HTR-8/SVneo (cell line): ENCODE results near the gene TBC1D13.
"Not testable (repeated sequence)": the region's sequence is repeated elsewhere in the genome, so short reads cannot be mapped to it uniquely, and the experiment has no call there.

ENCODE experiments used
- DNase-seq: peaks from one replicate; pipeline ENCODE4 v3.0.0; 2011; ENCODE audit warnings: low spot score, mixed read lengths; ENCODE audit not compliant: insufficient read length
- FAIRE-seq: peaks from 2 replicates; lab custom pipeline; 2011; peaks lifted over from hg19 to GRCh38; lab: Jason Lieb, UNC

TBC1D13 gene

DNA sequence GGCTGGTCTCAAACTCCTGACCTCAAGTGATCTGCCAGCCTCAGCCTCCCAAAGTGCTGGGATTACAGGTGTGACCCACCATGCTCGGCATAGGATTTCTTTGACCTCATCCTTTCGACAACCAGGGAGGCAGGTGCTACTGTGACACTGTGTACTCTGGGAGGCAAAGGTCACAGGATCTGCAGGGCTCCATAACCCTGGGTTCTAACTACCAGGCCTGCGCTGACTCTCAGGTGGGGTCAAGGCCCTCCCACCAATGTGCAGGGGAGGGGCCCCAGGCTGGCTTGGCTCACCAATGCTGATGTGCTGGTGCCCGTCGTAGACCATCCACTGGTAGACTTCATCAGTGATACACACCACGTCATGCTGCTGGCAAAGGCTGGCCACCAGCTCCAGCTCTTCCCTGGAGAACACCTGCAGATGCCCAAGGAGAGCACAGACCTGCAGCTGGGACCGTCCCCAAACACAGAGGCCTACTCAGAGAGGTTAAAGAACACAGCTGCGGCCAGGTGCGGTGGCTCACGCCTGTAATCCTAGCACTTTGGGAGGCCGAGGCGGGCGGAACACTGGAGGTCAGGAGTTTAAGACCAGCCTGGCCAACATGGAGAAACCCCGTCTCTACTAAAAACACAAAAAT is 49.6 kb downstream of the TBC1D13 start:
- DNase-seq: no peak
- no peak for FAIRE-seq

DNA sequence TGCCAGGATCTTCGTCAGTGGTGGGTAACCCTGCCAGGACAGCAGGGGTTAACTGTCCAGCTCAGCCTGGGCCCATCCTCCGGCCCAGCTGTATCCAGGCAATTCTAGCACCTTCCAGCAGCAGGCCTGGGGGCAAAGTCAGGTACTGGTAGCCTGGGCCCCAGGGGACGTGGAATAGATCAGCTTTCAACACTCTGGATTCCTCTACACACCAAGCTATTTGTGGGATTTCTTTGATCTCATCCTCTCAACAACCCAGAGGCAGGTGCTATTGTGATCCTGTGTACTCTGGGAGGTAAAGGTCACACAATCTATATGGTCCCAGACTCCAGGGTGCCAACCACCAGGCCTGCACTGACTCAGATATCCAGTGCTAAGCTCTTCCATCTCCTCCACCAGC is 51.3 kb downstream of the TBC1D13 start:
- FAIRE-seq: no peak
- DNase-seq: no peak

DNA sequence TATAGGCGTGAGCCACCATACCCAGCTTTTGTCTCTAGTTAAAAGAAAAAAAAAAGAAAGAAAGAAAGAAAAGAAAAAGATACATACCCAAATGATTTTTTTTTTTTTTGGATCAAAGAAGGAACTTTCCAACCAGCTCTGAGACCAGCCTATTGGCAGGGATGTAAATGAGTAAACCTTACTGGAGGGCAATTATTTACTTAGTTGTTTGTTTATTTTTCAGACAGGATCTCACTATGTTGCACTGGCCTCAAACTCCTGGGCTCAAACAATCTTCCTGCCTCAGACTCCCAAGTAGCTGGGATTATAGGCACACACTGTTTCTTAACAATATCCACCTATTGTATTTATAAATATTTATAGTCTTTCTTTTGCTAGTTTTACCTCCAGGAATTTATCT is 53.5 kb downstream of the TBC1D13 start:
- FAIRE-seq: no peak
- no peak for DNase-seq

DNA sequence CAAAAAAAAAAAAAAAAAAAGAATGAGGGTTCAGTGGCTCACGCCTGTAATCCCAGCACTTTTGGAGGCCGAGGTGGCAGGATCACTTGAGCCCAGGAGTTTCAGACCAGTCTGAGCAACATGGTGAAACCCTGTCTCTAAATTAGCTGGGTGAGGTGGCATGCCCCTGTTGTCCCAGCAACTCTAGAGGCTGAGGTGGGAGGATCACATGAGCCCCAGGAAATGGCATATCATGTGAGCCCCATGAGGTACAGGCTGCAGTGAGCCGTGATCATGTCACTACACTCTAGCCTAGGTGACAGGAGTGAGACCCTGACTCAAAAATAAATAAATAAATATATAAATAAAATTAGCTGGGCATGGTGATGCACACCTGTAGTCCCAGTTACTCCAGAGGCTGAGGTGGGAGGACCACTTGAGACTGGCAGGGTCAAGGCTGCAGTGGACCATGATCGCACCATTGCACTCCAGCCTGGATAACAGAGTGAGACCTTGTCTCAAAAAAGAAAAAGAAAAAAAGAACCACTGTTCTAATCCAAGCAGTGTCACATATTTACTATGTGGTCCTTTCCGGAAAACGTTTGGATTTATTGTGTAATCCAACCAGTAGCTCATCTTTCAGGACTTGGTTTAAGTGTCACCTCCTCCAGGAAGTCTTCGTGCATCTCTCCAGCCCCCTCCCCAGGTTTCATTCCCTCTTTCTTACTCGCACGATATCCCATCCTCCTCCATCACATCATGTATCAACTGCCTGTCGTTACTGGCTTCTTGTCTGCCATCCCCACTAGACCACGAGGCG is 54.8 kb downstream of the TBC1D13 start:
- DNase-seq: no peak
- FAIRE-seq: no peak

DNA sequence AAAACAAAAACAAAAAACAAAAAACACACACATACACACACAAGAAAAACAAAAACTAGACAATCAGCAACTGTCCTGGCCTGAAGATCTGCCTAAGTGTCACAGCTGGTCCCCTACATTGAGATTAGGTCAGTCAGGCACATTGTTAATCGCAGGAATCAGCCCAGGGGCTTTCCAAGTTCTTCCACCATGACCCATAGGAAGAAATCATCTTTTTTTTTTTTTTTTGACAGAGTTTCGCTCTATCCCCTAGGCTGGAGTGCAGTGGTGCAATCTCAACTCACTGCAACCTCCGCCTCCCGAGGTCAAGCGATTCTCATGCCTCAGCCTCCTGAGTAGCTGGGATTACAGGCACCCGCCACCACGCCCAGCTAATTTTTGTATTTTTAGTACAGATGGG is 56.1 kb downstream of the TBC1D13 start:
- DNase-seq, FAIRE-seq: not testable (repeated sequence)

DNA sequence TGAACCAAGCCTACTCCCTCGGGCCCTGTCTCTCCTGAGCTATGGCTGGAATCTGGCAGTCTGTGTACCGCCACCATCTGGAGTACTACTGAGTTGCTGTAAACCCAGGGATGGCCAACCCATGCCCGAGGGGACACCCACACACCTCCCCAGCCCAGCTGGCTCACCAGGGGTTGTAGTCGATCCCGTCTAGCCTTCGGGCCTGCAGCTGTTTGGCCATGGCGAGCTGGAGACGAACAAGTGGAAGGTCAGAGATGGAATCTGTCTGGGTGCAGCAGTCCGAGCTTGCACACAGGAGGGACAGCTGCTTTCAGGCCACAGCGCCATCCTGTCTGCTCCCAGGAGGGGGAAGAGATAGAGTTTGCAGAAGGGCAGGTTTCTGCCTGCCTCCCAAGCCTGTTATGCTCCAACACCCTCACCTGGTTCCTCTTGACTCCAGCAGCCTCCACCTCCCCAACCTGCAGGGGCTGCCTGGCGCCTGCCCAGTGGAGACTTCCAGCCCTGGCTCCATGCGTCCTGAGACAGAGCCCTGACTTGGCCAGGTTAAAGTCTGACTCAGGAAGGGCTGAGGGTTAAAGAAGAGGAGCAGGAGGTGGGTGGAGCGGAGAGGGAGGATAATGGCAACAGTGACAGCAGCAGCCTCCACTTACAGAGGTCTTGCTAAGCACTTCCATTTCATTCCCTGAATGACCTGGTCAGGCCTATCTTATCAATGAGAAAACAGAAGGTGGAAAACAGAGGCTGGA is 58.3 kb downstream of the TBC1D13 start:
- DNase-seq: no peak
- no peak for FAIRE-seq

DNA sequence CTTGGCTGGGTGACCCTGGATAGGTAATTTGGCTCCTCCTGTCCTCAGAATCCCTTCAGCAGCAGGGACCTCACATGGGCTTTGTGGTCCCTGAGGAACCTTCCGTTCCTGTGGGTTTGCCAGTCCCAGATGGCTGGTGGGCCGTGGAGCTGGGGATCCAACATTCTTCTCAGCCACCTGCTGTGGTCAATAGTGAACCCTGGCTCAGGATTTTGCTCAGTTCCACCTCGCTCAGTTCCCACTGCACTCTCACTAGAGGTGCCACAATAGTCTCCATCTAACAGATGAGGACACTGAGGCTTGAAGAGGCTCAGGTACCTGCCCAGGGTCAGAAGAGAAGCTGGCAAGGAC is 59.6 kb downstream of the TBC1D13 start:
- FAIRE-seq: no peak

DNA sequence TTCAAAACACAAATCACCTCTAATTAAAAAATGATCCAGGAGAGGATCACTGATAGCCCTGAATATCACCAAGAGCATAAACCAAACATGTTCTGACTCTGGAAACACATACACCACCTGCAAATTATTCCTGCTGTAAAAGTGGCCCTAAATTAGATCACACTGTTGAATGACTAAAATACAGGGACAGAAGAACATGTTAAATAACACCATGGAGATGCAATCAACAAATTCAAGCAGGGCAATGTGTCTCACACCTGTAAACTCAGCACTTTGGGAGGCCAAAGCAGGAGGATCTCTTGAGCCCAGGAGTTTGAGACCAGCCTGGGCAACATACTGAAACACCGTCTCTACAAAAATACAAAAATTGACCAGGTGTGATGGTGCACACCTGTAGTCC is 60.8 kb downstream of the TBC1D13 start:
- DNase-seq (no peak), FAIRE-seq (no peak)

More for the DNA sequence above, 59.6 kb downstream of the TBC1D13 start:
- DNase-seq: no peak

DNA sequence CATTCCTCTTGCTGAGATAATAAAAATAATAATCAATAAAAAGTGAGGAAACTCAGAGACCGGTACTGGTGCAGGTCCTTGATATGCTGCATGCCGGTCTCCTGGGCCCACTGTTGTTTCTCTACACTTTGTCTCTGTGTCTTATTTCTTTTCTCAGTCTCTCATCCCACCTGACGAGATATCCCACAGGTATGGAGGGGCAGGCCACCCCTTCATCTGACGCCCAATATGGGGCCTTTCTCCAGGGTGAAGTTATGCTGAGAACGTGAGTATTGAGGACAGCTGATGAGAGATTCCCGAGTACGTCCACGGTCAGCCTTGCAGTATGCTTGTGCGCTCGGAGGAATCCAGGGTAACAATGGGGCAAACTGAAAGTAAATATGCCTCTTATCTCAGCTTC is 64.0 kb downstream of the TBC1D13 start:
- not testable (repeated sequence) for DNase-seq, FAIRE-seq

DNA sequence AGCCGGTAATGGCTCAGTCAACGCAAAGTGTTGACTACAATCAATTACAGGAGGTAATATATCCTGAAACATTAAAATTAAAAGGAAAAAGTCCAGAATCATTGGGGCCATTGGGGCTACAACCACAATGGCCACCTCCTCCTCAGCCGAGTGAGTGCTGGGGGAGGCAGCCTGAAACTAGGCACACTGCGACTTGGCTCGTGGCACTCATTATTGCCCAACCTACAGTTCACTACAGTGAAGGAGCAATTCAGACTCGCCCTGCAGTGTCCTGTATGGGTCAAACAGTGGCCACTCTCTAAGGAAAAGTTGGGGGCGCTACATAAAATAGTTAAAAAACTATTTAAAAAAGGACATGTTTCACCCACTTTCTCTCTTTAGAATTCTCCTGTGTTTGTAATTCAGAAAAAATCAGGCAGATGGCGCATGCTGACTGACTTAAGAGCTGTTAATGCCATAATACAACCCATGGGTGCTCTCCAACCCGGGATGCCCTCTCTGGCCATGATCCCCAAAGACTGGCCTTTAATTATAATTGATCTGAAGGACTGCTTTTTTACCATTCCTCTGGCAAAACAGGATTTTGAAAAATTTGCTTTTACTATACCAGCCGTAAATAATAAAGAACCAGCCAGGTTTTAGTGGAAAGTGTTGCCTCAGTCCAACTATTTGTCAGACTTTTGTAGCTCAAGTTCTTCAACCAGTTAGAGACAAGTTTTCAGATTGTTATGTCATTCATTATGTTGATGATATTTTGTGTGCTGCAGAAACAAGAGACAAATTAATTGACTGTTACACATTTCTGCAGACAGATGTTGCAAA is 64.9 kb downstream of the TBC1D13 start:
- not testable (repeated sequence) for DNase-seq, FAIRE-seq

DNA sequence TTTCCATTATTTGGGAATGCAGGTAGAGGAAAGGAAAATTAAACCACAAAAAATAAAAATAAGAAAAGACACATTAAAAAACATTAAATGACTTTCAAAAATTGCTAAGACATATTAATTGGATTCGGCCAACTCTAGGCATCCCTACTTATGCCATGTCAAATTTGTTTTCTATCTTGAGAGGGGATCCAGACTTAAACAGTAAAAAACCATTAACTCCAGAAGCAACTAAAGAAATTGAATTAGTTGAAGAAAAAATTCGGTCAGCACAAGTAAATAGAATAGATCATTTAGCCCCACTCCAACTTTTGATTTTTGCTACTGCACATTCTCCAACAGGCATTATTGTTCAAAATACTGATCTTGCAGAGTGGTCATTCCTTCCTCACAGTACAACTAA is 65.6 kb downstream of the TBC1D13 start:
- not testable (repeated sequence) for FAIRE-seq

DNA sequence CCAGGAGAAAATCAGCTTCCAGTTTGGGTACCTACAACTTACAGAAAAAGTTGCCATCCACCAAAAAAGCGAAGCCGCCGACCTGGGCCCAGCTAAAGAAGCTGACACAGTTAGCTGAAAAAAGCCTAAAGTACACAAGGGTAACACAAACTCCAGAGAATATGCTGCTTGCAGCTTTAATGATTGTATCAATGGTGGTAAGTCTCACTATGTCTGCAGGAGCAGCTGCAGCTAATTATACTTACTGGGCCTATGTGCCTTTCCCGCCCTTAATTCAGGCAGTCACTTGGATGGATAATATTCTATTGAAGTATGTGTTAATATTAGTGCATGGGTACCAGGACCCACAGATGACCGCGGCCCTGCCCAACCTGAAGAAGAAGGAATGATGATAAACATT is 67.4 kb downstream of the TBC1D13 start:
- not testable (repeated sequence) for DNase-seq, FAIRE-seq

More for the DNA sequence above, 65.6 kb downstream of the TBC1D13 start:
- DNase-seq: not testable (repeated sequence)

DNA sequence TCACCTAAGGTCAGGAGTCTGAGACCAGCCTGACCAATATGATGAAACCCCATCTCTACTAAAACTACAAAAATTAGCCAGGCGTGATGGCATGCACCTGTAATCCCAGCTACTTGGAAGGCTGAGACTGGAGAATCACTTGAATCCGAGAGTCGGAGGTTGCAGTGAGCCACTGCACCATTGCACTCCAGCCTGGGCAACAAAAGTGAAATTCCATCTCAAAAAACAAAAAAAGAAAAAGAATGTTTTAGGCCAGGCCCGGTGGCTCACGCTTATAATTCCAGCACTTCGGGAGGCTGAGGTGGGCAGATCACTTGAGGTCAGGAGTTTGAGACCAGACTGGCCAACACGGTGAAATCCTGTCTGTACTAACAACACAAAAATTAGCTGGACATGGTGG is 71.4 kb downstream of the TBC1D13 start:
- not testable (repeated sequence) for DNase-seq, FAIRE-seq
